ENCODE measurements around the gene RNU6-8.
A peak's percentile ranks its signal among the peaks of the same experiment; 100 is the strongest.

Gene RNU6-8

DNA sequence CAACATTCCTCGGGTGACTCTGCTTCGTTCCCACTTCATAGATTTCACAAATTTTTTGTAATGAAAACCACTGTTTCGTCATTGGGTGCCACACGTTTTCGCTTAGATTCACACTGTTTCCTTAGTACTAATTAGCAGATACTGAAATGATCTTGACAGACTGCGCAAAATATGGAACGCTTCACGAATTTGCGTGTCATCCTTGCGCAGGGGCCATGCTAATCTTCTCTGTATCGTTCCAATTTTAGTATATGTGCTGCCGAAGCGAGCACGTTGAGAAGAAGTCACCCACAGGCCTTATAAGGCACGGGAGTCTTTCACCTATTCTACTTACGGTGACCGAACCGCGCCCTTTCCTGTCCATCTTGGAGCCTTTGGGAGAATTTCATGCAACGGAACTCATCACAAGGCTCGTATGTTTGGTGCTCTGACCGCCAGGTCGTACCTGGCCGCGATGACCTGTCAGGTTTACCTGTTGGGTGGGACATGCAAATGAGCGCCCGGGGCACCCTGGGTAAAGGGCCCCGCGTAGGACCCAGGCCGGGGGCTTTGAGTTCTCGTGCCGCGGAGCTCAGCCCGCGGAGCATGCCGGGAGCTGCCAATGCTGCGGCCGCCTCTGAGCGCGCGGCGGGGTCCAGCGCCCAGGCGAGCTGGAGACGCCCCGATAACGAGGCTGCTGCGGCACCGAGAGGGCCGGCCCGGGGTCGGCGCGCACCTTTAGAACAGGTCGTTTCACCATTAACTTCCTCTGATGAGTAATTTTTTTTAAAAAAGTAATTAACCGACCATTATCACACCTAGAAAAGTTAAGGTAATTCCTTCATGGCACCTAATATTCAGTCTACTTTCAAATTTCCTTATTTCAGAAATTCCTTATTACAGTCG is at the start of gene RNU6-8:
Gene RNU6-8 (minus strand): TSS at position 272 of the 885 bp plus-strand sequence.
- DNase-seq, result peak; percentile 79

DNA sequence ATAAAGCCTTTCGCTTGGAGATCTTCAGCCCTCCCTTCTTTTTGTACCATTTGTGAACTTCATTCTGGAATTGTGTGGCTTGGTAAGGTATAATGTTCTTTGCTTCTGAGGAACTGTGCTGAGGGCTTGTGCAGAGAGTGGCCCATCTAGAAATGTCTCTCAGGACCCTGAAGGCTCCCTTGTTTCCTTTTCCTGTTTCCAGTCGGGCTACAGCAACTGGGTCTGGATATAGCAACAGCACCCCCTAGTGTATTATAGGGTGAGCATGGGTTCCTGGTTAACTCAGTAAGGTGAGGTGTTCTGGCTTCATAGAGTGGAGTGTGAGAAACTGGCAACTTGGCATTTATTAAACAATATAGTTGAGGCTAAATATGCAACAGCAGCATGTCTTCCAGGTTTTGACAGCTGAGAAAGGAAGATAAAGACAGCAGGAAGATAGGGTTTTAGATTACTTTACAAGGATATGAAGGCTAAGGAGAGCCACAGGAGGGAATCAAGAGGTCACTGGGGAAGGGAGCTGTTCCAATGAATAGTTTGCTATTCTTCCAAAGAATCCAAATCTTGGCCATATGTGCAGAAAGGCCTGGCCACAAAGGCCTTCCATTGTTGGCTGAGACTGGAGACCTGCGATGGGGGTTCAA is 49.1 kb upstream of the RNU6-8 start:
- DNase-seq, result peak; percentile 79

GRCh38 chr14:32251530-32251929 is 48.5 kb upstream of the RNU6-8 start:
- no peak for DNase-seq

DNA sequence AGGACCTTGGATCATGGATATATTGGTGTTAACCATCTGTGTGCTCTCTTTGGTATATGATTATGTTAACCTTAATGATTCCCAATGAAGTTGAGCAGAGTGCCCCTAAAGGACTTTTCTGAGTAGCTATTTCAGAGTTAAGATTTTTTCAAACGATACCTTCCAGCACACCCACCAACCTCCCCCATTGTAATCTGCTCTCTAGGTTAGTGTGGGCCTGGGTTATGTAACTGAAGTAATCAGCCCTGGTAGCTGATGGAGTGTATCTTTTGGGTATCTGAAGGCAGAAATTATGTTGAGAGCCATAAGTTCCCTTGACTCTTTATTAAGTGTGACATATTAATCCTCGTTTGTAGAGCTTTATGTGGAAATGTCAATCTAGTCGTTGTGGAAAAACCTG is 47.6 kb upstream of the RNU6-8 start:
- DNase-seq, result no peak

DNA sequence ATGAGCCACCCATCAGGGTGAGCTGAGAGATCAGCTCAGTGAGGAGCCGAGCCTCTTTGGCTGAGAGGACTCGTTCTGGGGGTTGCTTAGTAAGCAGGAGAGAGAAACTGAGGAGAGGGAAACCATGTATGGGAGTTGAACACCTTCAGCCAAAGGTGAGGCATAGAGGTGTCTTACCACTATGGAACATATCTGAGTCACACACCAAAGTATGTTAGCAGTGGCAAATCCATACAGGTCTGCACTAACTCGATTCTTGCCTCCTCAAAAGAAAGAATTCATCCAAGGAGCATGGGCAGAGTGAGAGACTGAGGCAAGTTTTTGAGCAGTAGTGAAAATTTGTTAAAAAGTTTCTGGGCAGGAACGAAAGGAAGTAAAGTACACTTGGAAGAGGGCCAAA is 46.7 kb upstream of the RNU6-8 start:
- DNase-seq, result no peak

GRCh38 chr14:32249371-32249770 is 46.3 kb upstream of the RNU6-8 start:
- no peak for DNase-seq

- no peak for DNase-seq
Observed at GRCh38 chr14:32246751-32247150, 43.7 kb upstream of the RNU6-8 start.

DNA sequence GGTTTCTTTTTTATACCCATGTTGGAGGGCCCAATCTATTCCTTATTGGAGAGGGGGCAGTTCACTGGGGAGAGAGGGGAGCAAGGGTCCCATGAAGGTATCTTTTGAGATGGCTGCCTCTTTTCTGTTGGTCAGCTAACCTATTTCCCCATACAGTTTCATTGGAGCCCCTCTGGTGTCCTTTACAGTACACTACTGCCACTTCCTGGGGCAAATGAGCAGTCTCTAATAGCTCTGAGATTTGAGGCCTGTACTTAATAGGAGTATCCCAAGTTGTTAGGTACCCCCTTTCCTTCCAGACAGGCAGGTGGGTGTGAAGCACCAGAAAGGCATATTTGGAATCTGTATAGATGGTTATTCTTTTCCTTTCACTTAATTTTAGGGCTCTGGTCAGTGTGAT is 41.3 kb upstream of the RNU6-8 start:
- DNase-seq, result no peak

GRCh38 chr14:32233260-32233659 is 30.2 kb upstream of the RNU6-8 start:
- DNase-seq, result no peak

DNA sequence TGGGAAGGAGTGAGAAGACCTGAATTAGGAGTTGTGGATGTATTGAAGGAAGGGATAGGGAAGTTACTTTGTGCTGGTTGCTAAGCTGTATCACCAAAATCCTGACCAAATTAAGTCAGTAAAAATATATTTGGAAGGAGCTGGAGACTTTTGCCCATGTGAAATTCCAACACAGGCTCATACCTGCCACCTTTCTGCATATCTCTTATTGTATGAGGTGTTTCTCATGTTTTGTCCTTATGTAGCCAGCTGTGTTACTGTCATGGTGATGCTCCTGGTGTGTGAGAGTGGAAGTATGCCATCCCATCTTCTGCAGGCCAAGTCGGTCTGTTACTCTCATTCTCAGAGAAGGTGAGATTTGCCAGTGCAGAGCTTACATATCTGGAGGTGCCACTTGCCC is 29.4 kb upstream of the RNU6-8 start:
- no peak for DNase-seq

GRCh38 chr14:32230695-32231280 is 27.7 kb upstream of the RNU6-8 start:
- no peak for DNase-seq

DNA sequence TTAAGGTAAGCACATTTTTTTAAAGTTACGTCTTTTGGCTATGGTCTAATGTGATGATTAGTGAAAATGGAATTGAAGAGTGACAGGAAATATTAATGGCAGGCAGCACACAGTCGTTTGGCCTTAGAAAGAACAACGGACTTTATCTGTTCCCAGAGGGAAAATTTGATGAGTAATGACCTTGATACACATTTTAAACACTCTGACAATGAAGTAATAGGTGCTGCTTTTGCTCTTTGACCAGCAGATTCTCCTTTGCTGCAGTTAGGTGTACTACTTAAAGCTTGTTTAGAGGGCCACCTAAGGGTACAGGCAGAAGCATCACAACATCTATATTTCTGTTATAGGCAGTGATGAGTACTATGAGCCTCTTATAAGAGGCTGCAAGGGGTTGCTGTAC is 27.1 kb upstream of the RNU6-8 start:
- no peak for DNase-seq

- DNase-seq, result no peak
Observed at GRCh38 chr14:32226056-32226455, 23.0 kb upstream of the RNU6-8 start.

- no peak for DNase-seq
Observed at GRCh38 chr14:32225378-32225920, 22.4 kb upstream of the RNU6-8 start.

- DNase-seq, result peak; percentile 83
Observed at GRCh38 chr14:32224737-32225377, 21.8 kb upstream of the RNU6-8 start.

DNA sequence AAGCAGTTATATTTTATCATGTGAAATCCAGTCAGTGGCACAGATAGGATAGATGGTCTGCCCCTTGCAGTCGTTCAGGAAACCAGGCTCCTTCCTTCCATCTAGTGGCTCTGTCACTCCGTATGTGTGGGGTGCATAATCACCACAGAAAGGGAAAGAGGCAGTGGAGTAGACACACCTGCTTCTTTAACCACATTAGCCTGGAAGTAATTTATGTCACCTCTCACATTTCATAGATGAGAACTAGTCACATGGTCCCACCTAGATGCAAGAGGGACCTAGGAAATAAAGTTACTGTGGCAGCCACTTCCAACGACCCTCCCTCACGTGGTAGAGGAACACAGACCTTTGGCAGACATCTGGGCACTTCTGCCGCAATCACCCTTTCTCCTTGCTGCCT is 14.2 kb upstream of the RNU6-8 start:
- DNase-seq, result peak; percentile 81

GRCh38 chr14:32212833-32213232 is 9.8 kb upstream of the RNU6-8 start:
- no peak for DNase-seq

DNA sequence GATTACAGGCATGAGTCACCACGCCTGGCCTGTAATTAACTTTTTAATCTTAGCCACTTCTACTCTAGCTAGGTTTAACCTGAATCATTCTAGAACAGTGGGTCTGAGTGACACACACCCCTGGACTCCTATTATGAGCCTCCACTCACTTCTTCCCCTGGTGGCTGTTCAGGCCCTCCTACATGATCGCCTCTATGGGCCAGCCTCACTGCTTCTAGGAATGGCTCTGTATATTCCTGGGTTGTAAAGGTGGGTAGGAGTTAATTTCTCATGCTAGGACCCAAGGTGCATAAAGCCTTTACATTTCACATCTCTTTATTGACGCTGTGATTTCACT is 8.0 kb upstream of the RNU6-8 start:
- no peak for DNase-seq

- DNase-seq, result no peak
Observed at GRCh38 chr14:32209471-32209870, 6.4 kb upstream of the RNU6-8 start.

DNA sequence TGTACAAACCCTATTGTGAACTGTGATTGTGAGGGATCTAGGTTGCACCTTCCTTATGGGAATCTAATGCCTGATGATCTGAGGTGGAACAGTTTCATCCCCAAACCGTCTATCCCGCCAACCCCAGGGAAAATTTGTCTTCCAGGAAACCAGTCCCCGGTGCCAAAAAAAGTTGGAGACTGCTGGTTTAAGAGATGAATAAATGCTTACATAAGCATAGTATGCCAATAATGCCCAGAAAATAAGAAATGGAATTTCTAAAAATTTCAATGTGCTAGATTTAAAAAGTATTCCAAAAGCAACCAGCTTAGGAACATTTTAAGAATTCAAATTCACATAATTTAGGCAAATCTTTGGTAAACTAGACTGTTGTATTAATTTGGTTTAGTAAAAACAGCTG is 5.4 kb upstream of the RNU6-8 start:
- DNase-seq, result no peak

DNA sequence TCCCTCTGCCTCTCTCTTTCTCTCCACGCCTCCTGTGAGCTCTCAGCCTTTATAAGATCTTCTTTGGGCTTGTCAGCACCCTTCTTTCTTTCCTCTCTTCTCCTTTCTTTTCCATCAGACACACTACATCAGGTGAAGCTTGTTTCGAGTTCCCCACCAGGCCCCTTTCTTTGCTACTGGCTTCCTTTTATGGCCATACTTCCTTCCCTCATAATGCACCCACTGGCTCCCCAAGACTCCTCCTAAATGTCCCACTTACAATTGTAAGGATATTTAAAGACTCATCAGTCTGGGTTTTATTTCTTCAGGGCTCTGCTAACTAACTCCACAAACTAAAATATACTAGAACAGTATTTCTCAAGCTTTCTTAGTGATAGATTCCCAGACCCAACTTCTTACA is 3.5 kb upstream of the RNU6-8 start:
- no peak for DNase-seq

DNA sequence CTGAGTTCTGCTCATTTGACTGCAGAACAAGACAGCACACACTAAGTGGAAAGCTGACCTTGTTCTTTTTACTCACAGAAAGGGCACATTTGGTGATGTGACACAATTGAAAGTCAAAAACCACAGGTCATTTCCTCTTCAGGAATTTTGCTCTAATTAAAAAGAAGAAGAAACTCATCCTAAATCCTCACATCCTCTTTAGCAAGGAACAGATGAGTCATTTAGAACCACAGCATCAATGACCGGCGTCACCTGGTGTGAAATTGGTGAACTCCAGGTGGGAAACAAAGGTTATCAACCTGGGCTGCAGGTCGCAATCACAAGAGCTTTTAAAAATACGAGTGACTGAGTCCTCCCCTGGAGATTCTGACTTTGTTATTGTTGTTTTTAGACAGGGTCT is 2.9 kb upstream of the RNU6-8 start:
- DNase-seq, result no peak

DNA sequence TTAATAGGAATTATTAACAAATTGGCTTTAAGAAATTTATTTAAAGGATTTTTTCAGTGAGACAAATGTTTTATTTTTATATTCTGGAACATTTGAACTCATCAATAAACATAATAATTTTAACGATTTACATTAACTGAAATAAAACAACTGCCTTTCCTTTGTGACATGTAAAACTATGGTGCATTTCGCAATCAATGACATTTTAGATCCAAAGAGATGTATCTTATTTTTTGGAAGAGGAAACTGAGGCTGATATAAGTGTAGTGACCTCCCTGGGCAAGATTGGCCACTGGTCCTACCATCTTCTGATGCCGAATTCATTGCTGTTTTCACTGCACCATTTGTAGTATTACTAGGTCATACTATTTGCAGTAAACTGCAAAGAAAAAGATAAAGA is 2.5 kb upstream of the RNU6-8 start:
- DNase-seq, result no peak
